Measurements from ENCODE around the gene MFSD1.

Gene MFSD1, protein sequence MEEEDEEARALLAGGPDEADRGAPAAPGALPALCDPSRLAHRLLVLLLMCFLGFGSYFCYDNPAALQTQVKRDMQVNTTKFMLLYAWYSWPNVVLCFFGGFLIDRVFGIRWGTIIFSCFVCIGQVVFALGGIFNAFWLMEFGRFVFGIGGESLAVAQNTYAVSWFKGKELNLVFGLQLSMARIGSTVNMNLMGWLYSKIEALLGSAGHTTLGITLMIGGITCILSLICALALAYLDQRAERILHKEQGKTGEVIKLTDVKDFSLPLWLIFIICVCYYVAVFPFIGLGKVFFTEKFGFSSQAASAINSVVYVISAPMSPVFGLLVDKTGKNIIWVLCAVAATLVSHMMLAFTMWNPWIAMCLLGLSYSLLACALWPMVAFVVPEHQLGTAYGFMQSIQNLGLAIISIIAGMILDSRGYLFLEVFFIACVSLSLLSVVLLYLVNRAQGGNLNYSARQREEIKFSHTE

DNA sequence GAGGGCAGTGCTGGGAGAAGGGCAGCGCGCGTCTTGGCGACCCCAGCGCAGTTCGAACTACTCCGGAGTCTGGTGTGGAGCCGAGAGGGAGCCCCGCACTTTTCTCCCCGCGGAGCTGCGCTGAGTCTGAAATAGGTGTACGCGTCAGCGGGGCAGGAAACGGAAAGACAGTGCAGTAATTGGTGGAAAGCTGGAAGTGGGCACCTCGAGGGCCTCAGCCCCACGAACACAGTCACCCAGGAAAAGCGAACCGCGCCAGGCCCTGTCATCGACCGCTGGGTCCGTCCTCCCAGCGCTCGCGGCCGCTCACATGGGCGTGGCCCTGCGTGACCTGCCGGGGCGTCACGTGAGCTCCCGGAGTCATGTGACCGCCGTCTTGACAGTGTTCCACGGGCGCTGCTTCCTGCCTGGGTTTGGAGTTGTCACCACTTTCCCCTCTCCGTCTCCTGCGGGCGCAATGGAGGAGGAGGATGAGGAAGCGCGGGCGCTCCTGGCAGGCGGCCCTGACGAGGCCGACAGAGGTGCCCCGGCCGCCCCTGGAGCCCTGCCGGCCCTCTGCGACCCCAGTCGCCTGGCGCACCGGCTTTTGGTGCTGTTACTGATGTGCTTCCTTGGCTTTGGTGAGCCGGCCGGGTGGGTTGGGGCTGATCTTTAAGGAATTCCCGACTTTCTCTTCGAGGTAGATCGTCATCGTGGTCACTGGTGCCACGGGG lies at the start of gene MFSD1:
MFSD1 (plus strand) TSS at position 359 of the 713 bp plus-strand sequence; CDS start at position 458, 99 bp downstream.
- DNase-seq, result peak; percentile 31

DNA sequence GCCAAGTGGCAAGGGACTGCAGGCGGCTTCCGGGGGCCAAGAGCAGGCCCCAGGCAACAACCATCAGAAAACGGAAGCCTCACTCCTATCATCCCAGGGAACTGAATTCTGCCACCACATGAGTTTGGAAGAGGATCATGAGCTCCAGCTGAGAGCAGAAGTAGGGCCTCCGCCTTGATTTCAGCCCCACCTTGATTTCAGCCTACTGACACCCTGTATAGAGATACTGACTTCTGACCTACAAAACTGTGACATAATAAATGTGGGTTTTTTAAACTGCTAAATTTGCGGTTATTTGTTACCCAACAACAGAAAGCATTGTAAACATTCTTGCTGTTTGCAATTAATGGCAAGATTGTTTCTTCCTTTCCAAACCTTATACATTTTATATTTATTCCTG lies 48.0 kb upstream of the MFSD1 start:
- DNase-seq, result no peak

DNA sequence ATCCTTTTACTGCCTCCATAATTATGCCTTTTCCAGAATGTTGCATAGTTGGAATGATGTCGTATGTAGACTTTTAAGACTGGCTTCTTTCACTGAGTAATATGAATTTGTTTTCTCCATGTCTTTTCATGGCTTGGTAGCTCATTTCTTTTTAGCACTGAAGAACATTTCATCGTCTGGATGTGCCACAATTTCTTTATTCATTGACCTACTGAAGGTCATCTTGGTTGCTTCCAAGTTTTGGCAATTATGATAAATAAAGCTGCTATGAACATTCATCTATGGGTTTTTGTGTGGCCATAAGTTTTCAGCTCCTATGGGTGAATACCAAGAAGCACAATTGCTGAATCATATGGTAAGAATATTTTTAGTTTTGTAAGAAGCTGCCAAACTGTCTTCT lies 46.4 kb upstream of the MFSD1 start:
- DNase-seq, result no peak

DNA sequence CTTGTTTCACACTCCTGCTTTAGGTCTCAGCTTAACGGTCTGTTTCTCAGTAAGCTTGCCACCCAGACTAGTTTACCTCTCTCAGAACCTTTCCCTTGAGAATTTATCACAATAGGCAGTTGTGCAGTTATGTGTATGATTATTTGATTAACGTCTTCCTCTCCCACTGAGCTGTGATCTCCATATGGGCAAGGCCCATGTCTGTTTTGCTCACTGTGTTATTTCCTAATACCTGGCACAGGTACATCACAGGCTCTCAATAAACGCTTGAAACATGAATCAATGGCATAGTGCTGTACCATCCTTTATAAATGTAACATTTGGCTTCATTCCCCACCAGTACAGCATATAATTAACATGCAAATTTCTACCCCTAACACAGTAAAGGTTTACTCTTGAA lies 40.5 kb upstream of the MFSD1 start:
- no peak for DNase-seq

DNA sequence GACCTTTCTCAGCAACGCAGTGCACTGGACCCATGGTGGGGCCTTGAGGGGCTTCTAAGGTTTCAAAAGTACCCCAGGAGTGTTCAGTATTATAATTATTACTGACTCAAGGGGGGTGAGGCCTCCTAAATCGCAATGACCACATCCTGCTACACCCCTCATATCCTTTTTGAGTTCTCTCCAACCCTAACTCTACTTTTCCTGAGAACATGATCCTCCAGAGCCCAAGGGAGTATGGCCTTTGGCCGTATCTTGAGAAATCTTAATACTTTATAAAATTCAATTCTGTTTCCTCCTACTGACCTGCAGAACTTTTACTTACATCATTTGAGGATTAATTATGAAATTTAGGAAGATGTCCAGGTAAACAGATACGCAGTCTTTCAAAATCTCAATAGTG lies 39.2 kb upstream of the MFSD1 start:
- no peak for DNase-seq

DNA sequence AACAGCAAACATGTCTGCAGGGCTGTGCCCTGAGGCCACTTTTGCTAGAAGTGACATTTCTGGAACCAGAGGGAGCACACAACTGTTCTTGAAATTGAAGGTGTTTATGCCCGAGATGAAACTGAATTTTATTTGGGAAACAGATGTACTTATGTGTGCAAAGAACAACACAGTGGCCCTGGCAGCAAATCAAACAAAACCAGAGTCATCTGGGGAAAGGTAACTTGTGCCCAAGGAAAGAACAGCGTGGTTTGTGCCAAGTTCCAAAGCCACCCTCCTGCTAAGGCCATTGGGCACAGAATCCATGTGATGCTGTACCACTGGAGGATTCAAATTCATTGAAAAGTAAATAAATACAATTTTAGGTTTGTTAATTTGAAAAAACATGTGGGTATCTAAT lies 38.4 kb upstream of the MFSD1 start:
- no peak for DNase-seq

DNA sequence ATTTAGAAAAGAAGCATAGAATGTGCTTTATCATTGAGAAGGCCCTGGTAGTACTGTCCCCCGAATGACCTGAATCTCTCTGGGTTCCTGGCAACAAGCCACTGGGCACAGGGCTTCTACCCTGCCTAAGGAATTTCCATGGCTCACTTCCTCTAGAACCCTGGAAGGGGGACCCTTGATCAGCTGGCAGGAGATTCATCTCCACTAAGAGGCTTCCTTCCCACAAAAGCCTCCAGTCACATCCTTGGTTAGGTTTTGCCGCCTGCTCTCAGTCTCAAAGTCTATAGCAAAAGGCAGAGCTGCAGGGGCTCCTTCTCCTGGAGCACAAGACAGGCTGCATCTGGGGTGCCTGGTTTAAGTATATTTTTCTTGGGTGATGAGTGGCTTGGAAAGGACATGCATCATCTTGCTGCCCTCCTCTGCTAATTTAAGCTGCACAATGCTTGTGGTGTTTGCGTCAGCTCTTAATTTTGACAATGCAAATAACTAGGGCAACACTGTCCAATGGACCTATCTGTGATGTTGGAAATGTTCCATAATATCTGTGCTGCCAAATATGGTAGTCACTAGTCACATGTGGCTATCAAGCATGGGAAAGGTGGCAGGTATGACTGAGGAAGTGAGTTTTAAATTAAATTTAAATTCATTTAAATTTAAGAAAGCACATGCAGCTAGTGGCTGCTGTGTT lies 36.2 kb upstream of the MFSD1 start:
- DNase-seq, result no peak

DNA sequence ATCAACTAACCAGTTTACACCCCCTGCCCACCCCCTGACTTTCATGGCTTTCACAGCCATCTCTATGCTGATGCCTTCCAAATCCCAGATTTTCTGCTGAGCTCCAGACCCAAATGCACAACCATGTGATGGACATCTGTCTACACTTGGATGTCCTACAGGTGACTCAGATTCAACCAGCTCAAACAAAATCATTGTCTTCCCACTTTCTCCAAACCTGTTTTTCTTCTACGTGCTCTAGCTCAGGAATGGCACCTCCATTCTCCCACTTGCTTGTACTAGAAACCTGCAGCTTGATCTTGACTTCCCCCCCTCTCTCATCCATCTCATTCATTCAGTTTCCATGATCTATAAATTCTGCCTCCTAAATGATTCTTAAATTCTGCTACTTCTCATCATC lies 35.5 kb upstream of the MFSD1 start:
- no peak for DNase-seq

DNA sequence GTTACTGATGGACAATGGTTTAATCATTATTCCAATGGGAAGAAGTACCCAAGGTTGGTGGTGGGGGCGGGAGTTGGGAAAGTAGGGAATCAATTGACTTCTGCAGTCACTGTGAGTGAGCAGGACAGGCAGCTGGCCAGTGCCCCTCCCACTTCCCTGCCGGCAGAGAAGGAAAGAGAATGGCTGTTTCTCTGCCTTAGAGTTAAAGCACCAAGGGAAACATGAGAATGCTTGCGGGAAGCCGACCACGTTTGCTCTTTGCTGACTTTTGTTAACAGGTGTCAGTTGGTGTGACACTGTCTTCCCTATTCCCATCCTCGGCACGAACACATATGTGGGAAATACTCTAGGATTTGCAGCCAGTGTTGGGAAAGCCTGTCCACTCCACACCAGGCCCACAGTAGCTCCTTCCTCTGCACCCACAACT lies 33.5 kb upstream of the MFSD1 start:
- DNase-seq, result no peak

DNA sequence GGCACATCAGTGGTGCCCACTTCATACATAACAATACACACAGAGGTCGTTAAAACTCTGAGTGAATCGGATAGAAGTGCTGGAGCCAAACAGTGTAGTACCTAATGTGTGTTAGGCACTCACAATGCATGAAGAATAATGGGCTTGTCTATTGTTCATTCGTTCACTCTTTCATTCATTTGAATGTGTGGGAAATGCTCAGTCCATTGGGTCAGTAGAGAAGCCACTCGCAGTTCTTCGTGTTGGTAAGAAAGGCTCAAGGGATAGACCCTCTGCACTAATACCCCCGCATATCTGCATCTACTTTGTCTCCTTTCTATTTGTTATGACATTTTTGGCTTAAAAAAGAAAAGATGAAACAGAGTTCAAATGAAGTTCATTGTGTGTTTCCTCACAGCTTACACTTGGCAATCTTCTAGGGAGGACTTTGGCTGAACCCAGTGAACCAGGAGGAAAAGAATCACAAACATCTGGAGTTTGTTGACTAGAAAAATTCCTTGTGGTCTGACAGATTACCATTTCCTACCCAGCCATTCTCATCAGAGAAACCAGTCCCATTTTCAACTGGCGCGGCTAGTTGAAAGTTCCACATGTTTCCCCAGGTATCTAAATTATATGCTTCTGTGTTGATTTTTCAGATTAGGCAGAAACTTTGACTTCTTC lies 32.8 kb upstream of the MFSD1 start:
- no peak for DNase-seq

DNA sequence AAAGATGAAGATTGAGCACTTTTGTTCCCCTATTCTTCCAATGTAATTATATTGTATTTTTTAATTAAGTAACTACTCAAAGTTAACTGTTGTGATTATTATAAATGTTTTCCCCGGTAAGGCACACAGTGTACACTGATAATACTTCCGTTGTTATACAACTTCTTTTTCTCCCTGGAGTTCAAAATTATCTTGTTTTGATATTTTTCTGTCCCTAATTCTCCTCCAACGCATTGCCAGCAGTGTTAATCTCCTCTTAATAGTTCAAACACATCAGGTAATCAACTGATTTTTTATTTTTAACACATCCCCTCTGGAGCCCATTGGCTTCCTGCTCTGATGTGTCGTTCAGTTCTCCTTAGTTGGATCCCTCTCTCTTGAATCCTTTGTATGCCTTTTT lies 32.3 kb upstream of the MFSD1 start:
- DNase-seq, result no peak

DNA sequence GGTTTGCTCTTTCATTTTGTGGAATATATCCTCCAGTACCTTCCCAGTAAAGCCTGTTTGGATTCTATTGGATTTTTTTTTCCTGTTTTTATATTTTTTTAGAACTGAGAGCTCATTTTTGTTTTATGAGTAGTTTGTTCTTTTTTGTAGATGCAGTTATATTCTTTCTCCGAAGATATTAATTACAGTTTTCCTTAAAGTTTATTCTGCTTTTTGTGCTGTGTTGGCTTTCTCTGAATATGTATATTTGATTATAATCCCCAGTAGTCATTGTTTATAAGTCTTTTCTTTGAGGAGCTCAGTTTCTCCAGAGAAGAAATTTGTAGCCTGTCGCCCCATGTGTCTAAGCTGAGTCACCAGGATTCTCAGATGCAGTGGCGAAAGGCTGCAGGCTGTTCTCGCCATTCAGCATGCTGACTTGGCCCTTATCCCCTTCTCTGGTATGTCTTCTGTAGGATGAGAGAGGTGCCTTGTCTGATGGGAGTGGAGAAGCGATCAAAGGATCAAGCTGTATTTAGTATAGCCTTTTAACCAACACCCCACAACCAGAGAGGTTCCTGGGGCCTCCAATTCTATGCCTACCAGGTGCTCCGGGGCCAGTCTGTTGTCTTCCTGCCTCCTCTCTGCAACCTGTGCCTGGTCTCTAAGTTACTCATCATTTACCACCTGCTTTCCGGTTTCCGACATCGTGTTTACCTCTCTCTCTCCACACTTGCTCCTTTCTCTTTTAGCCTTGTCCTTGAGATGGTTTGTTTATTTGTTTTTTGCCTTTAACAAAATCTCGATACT lies 31.7 kb upstream of the MFSD1 start:
- DNase-seq, result no peak

DNA sequence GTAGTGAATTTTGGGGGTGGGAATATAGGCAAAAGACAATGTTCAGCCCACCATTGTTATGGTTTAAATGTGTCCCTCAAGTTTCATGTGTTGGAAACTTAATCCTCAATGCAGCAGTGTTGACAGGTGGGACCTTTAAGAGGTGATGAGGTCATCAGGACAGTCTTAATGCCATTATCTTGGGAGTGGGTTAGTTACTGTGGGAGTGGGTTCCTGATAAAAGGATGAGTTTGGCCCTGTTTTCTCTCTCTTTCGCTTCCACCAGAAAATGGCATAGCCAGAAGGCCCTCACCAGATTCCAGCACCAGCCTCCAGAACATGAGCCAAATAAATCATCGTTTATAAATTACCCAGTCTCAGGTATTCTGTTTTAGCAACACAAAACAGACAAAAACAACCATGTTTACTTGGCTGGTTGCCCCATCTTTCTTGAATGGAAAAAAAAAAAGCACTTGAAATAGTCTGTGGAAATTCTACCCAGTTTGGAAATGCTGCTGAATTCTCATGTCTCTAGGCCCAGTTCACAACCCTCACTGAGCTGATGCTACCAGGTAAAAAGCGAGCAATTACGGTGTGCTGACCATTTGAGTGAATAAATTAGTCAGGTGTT lies 31.0 kb upstream of the MFSD1 start:
- DNase-seq, result no peak

DNA sequence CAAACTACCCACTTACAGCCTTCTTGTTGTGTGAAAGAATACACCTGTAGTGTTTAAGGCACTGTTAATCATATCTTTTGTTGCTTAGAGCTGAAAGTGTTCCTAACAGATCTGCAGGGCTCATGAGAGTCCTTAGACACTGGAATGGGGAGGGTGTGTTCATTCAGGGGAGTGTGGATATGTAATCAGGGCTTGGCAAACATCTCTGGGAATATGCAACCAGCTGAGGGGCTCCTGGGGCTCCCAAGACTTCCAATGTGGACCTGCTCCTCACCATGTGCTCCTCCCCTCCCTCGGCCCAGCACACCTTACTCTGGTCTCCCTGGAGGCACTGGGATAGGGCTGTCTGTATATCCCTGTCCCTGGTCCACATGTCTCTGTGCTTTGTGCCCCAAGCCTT lies 30.3 kb upstream of the MFSD1 start:
- DNase-seq, result no peak

DNA sequence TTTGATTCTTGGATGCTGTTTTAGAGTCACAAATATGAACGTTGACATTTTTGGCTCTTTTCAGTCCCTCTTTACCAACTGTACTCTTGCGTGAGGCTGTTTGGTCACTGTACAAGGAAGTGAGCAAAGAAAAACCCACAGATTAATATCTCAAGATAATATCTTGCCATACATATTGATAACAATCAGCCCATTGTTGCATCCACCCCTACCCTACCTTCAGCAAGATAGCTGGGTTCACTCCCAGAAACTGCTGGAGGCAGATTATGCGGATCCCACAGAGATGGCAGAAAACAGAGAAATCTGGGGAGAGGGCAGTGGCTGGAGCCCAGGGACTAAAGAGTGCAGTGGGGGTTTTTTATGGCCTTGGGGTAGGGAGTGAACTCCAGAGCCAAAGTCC lies 29.9 kb upstream of the MFSD1 start:
- DNase-seq, result no peak

DNA sequence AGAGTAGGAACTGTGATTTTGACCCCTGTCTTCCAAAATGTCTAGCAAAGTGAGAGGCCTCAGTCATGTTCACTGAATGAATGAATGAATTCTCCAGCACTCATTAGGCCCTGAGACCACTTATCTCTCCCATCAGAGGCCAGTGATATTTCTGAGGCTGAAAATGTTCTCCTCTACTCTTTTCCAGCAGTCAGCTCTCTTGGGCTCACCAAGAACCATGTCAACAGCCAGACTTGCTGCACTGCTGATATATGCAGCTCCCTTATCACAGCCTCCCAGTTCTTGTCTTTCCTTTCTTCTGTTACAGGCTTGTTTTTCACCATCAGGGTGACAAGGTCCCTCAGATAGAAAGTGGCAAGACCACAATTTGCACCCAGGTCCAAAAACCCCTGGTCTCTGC lies 28.7 kb upstream of the MFSD1 start:
- no peak for DNase-seq

DNA sequence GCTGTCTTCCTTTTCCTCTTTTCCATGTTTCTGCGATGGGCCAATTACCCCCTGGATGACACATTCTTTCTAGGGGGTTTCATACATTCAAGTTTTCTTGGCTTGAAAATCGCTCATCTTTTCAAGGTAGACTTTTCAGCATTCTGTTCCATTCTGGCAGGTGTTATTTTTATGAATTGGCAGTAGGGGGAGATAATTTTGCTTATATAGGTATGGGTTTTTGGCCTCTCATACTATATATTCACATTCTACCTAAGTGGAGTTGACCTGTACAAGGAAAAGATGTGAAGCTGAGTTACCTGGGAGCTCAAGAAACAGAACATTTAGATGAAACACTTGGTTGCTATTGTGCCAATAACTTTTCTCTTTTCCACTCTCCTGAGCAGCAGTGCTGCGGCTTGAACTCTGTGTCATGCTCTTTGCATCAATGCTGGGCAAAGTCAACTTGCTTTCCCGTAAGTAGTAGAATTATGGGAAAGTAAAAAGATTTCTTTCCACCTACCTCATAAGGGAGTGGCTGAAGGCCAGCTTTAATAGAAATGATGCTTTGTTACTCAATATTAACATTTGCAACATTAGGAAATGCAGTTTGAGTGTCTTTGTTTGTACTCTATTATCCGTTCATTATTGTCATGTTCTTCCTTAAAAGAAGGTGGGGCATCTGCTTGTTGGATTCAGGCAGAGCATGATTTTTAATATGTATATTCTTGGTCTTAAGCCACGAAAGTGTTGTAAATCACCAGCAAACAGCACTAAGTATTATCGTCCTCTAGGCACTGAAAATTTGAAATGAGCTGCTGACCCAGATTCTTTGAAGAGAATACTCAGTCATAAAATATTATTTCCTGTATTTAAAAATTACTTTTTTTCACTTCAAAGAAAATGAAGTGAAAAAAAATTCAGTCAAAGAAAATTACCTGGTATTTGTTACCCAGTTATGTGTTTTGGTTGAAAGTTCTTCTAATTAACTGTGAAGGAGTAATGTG lies 27.7 kb upstream of the MFSD1 start:
- DNase-seq, result no peak

DNA sequence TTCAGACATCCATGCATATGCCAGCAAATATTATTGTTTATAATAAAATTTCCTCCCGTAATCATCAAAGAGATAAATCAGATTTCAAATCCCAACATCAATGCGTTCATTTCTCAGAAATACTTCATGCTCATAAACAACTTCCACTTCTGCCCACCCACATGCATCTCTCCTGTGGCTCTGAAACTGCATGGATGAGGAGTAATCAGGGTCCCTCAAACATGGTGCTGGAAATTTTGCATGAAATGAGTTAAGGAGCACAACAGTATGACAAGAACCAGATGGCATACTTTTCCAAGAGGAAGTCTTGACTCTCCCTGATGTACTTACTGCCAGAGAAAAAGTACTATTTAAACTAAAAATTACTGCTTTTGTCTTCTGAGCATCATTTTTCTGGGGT lies 26.9 kb upstream of the MFSD1 start:
- no peak for DNase-seq

DNA sequence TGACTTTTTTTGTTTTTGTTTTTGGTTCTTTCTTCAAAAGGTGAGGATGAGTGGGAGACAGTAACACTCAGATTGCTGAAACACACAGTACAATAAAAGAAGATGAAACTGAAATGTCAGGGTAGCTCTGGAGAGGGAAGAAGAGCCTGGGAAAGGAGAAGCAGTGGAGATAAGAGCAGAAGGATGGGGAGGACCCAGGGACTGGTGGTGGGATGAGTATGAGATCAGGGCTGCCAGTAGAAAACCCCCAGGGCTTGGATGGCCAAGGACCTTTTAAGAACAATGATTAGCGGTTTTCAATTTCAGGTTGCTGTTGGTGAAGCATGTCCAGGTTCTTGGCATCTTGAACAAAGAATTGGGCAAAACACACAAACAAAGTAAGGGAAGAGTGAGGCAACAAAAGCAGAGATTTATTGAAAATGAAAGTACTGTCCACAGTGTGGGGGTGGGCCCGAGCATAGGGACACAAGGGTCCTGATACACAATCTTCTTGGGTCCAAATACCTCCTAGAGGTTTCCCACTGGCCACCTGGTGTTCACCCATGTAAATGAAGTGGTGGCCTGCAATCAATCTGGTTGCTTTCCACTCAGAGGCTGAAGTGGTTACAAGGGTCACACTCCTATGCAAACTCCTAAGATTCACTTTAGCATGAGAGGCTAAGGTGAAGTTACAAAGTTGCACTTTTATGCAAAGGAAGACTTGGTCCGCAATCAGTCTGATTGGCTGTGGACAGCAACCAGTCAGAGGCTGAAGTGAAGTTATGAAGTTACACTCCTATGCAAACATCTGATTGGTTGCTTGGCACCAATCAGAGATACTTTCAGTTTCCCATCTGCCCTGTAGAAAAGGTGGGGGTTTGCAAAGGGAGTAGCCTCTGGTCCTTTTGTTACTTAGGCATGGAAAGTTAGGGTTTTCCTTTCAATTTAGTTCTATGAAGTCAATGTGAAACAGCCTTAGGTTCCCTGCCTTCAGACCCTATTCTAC lies 26.1 kb upstream of the MFSD1 start:
- no peak for DNase-seq

Measured in NCI-H1048 (cell line).